Left kidney (tissue), 2 donors: ENCODE results near the gene OTOGL. TPM values are rescaled to one million over a fixed set of nuclear protein-coding genes. Genes with fewer than 3 reads are reported as not detected.
"Not testable (repeated sequence)": the region's sequence is repeated elsewhere in the genome, so short reads cannot be mapped to it uniquely, and the experiment has no call there.

Experiments used
- DNase-seq: peaks from one replicate; pipeline ENCODE4 v3.0.0-alpha.2; 2013
- polyA plus RNA-seq: library from polyadenylated mRNA; unstranded; fragments of 120-200 nt; gene quantifications from one replicate; pipeline ENCODE4 v1.2.1, GENCODE V29; 2013; ENCODE audit not compliant: insufficient read length

The OTOGL gene
- polyA plus RNA-seq, 1 donor: 0.95 TPM

DNA sequence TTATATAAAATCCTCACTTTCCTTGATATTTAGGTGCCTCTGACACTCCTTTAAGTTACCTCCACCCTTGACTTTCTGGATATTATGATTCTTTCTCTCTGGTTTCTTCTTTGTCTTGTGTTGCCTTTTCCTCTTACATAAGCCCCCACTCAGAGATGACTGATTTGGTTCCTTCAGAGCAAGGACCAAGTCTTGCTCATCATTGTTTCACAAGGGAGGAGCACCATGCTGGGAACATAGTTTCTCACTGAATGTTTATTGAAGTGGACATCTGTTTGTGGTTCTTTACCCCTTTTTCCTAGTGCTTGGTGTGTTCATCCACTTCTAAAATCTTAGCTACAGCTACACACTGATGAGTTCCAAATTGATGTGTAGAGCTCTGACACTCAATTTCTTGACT lies 183.4 kb downstream of the OTOGL start:
- DNase-seq: no peak

- DNase-seq: no peak
These were observed 191.9 kb downstream of the OTOGL start for GRCh38 chr12:80291108-80291754.

DNA sequence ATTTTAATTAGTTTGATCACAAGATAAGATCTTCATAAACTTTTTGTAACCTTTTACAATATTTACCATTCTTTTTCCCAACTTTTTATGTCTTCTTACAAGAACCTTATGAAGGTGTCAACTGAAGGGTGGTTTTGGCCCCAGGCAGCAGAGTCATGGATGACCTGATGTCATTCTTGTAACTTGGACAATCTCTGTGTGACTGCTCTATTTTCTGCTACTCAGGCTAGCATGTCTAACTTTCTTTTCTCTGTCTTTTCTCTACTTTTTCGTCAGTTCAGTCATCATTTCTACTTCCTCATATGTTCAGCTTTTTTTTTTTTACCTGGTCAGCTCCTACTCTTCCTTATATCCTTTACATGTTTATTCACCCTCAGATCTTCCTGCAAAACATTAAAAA lies 194.0 kb downstream of the OTOGL start:
- no peak for DNase-seq

DNA sequence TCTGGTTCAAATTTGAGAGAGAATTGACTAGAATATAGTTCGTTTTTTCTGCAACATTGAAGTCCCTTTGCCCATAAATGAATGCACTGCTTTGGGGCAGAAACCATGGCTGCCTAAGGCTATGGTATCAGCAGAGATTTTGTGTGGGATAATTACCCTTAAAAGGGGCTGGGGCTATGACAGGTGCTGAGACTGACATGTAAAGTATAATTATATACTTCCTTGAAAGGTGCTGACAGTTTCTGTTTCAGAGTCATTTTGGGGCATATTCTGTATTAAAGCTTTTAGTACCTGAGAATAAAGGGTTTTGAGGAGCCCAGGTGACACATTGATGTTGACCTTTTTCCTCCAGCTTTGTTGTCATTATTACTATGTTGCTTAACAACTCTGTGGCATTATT lies 194.4 kb downstream of the OTOGL start:
- DNase-seq: no peak

GRCh38 chr12:80299219-80299618 lies 199.9 kb downstream of the OTOGL start:
- no peak for DNase-seq

- no peak for DNase-seq
These were observed 200.6 kb downstream of the OTOGL start for GRCh38 chr12:80299976-80300375.

DNA sequence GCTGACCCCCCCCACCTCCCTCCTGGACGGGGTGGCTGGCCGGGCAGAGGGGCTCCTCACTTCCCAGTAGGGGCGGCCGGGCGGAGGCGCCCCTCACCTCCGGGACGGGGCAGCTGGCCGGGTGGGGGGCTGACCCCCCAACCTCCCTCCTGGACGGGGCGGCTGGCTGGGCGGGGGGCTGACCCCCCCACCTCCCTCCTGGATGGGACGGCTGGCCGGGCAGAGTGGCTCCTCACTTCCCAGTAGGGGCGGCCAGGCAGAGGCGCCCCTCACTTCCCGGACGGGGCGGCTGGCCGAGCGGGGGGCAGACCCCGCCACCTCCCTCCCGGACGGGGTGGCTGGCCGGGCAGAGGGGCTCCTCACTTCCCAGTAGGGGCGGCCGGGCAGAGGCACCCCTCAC lies 208.1 kb downstream of the OTOGL start:
- DNase-seq: not testable (repeated sequence)

GRCh38 chr12:80313209-80313608 lies 213.9 kb downstream of the OTOGL start:
- no peak for DNase-seq

DNA sequence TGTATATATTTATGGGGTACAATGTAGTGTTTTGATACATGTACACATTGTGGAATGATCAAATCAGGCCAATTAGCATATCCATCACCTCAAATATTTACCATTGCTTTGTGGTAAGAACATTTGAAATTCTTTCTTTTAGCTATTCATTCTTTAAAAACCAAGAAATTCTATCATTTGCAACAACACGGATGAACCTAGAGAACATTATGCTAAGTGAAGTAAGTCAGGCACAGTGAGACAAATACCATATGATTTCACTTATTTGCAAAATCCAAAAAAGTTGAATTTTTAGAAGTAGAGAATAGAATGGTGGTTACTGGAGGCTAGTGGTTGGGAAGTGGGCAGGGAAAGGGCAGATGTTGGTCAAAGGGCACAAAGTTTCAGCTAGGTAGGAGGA lies 215.4 kb downstream of the OTOGL start:
- DNase-seq: no peak

DNA sequence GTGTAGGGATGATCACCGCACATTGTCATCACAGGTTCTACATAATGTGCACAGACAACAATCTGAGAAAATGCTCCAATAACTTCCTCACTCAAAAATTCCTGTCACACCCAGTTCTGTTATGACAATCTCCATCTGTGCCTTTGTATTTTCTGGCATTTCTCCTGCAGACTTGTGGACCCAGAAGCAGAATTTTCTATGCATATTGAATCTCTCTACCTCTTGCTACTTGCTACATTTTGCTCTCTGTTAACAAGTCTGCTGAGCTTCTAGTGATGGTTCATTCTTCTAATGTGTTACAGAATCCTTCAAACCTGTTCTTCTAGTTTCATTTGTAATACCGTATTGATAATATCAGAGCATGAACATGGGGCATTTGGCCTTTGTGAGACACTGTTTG lies 216.9 kb downstream of the OTOGL start:
- no peak for DNase-seq

DNA sequence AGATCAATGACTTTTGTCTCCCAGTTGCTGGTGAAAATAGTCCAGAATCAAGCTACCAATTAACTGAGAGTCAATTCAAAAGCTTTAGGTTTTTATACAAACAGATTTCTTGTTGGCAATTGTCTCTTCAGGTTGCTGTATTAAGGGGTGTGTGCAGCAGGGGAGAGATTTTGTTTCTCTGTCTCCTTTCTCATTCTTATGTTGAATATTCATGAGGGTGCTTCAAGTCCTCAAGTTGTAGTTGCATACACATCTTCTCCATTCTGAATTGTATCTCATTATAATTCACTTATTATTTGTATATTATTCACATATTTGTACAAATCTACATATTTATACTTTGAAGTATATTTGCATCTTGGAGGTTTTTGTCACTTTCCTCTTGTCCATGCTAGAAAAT lies 218.0 kb downstream of the OTOGL start:
- no peak for DNase-seq

- DNase-seq: no peak
These were observed 218.6 kb downstream of the OTOGL start for GRCh38 chr12:80317899-80318298.

DNA sequence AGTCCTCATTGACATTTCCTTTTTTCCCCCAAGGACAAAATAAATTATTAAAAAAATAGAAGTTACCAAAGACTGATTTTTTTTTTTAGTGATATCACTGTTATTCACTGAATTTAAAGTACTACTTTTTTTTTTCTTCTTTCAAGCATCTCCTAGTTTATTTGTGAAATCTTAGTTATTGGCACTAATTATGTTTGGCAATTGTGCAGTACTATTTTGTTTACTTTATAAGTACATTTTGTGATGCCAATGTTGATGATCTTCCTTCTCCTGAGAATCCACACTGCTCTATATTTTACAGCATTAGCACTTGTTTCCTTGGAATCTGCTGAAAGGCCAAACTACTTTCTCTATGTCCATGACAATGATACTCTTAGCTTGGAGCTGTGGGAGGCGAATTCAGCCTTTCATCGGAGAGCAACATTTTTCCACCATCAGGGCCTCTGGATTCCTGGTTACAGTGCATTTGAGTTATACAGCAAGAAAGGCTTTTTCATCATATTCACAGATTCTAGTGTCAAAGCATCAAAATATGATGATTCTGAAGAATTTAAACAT lies 220.9 kb downstream of the OTOGL start:
- DNase-seq: no peak

DNA sequence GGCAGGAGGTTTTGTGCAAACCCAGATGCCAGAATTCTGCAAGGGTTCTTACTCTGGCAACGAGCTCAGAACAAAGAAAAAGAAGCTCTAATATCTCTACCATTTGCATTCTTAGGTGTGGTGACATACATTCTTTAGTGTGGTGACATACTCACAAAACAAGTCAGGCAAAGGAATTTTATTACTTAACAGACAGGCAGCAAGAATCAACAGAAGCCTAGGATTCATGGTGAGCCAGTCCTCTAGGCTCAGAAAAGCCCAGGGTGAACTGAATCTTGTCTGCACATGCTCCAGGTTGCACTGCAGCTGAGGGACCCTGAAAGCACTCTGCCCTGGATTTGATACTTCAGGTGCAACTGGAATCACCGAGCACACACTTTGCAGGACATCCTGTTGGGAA lies 222.3 kb downstream of the OTOGL start:
- no peak for DNase-seq

DNA sequence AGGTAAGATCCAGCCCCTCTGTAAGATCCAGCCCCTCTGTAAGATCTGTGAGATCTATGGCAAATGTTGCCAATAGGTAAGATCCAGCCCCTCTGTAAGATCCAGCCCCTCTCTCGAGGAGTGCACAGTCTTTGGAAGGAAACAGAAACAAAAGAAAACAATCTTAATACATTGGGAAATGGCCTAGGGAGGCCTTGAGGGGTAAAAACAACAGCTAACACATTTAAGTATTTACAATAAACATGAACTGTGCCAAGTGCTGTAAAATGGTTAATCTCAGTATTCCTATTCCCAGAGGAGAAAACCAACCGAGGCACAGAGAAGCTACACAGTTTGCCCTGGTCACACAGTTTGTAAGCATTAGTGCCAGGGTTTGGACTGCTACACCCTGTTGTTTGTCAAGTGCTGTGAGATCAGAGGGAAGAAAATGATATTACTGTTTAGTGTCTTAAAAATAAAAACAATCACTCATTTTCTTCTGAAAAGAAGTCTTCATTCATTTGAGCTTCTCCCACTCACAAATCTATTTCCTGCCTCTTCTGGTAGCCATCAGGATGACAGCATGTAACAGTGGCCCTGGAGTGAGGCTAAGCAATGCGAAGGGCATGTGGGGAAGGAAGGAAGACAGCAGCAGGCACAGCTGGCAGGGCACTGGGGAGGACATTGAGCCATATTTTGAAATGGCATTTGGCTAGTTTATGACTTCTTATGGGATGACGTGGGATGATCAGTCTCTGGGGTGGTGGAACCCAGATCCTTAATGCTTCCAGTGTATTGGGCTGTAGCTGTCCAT lies 226.0 kb downstream of the OTOGL start:
- no peak for DNase-seq

GRCh38 chr12:80332827-80333226 lies 233.5 kb downstream of the OTOGL start:
- no peak for DNase-seq

DNA sequence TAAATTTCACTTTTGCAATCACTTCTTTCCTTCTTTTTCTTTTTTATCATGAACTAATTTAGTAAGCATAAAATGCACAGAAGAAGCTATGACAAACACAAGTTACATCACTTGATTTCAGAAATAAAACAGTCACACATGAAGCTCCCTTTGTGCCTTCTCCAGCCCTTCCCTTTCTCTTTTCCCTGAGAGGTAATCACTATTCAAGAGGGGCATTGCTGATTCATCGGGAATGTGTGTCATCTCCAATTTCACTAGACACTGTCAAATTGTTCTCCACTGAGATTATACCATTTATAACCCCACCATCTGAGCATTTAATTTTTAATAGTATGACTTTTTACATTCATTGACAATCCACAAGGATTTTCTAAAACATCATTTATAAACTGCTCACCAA lies 253.1 kb downstream of the OTOGL start:
- no peak for DNase-seq

- DNase-seq: no peak
These were observed 253.9 kb downstream of the OTOGL start for GRCh38 chr12:80353254-80353653.

- no peak for DNase-seq
These were observed 256.8 kb downstream of the OTOGL start for GRCh38 chr12:80356097-80356496.

GRCh38 chr12:80359703-80360102 lies 260.4 kb downstream of the OTOGL start:
- DNase-seq: no peak

- DNase-seq: no peak
These were observed 264.7 kb downstream of the OTOGL start for GRCh38 chr12:80364056-80364455.

DNA sequence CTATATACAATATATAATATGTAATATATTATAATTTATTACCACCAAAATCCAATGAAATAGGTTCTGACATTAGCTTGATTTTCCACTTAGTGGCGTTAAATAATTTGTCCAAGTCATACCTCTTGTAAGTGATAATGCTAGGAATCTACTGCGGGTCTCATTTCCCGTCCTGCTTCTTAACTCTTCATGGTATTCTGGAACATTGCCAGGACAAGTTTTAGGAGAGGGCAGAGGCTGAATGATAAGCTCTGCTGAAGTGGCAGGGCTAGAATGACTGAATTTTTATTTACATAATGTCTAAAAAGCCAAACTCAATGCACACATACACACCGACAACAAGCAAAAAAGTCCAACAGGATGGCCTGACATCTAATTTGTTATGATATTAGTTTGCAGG lies 274.3 kb downstream of the OTOGL start:
- no peak for DNase-seq

DNA sequence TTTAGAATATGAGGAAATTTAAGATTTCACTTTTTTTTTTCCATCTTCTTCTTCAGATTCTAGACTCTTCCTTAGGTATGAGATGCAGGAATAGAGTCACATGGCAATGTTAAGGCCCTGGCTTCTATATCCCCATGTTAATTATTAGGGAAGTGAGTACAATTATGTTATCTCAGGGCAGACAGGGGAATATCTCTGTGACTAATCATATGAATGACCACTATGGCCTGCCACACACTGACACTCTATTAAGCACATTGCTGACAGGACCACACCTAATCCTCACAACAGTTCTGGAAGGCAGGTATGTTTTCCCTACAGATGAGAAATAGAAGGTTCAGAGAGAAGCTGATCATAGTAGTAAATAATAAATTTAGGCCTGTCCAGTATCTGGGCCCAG lies 275.3 kb downstream of the OTOGL start:
- DNase-seq: no peak
